Muscle layer of duodenum (tissue), 2 donors: ENCODE measurements around the gene CXCL1.
A peak's percentile ranks its signal among the peaks of the same experiment; 100 is the strongest.

Source experiments
- H3K27ac ChIP-seq: one replicate; pipeline ENCODE4 v1.7.0; 2013; ENCODE audit warnings: mild to moderate bottlenecking, low read length
- H3K27me3 ChIP-seq: one replicate; pipeline ENCODE4 v1.7.0; 2013; ENCODE audit warnings: low read depth, mild to moderate bottlenecking, control low read depth, low read length
- H3K36me3 ChIP-seq, 2 donors: one replicate each; pipeline ENCODE4 v1.7.0; 2013; ENCODE audit warnings: low read length in 2 of 2, control low read depth in 1 of 2, mild to moderate bottlenecking in 1 of 2; ENCODE audit not compliant: insufficient read depth in 2 of 2, control insufficient read depth in 1 of 2
- H3K4me1 ChIP-seq, 2 donors: one replicate each; pipeline ENCODE4 v1.7.0; 2013; ENCODE audit warnings: low read length in 2 of 2, mild to moderate bottlenecking in 2 of 2, control low read depth in 1 of 2, moderate library complexity in 1 of 2; ENCODE audit not compliant: insufficient read depth in 2 of 2, control insufficient read depth in 1 of 2
- H3K4me3 ChIP-seq, 2 donors: one replicate each; pipeline ENCODE4 v1.7.0; 2013; ENCODE audit warnings: low read length in 2 of 2, low read depth in 1 of 2, mild to moderate bottlenecking in 1 of 2
- H3K9me3 ChIP-seq, 2 donors: one replicate each; pipeline ENCODE4 v1.7.0; 2013; ENCODE audit warnings: low read length in 2 of 2, control low read depth in 1 of 2, mild to moderate bottlenecking in 1 of 2; ENCODE audit not compliant: control insufficient read depth in 1 of 2
- donor health status: healthy.

CXCL1 gene

GRCh38 chr4:73869130-73870055 lies at the start of gene CXCL1:
TSS of gene CXCL1 (plus strand) at chr4:73869393. CDS start at chr4:73869471, 78 bp downstream.
- Histone ChIP-seq H3K4me3 (peak within 1 kb of the TSS; percentile 57 to 62), H3K27ac (no peak within 1 kb of the TSS), H3K36me3 (no peaks in the 10 kb centered on the region), H3K9me3 (no peaks in the 10 kb centered on the region), H3K4me1 (no peaks in the 10 kb centered on the region), H3K27me3 (peaks cover 11% of the 10 kb centered on the region)

GRCh38 chr4:73821325-73821724 lies 47.9 kb upstream of the CXCL1 start:
- Histone ChIP-seq H3K4me3 (no peak overlapping the region), H3K9me3 (no peaks in the 10 kb centered on the region), H3K27me3 (no peaks in the 10 kb centered on the region), H3K36me3 (no peaks in the 10 kb centered on the region), H3K4me1 (no peaks in the 10 kb centered on the region), H3K27ac (no peak overlapping the region)

GRCh38 chr4:73822389-73822788 lies 46.8 kb upstream of the CXCL1 start:
- H3K36me3 ChIP-seq = no peaks in the 10 kb centered on the region
- H3K4me3 ChIP-seq = no peak overlapping the region
- H3K27ac ChIP-seq = no peak overlapping the region
- no peaks in the 10 kb centered on the region for H3K9me3 ChIP-seq
- H3K4me1 ChIP-seq = no peaks in the 10 kb centered on the region
- H3K27me3 ChIP-seq = no peaks in the 10 kb centered on the region

- H3K4me3 ChIP-seq = no peak overlapping the region
- H3K27ac ChIP-seq = no peak overlapping the region
- no peaks in the 10 kb centered on the region for H3K9me3 ChIP-seq
- no peaks in the 10 kb centered on the region for H3K27me3 ChIP-seq
- H3K36me3 ChIP-seq = no peaks in the 10 kb centered on the region
- no peaks in the 10 kb centered on the region for H3K4me1 ChIP-seq
Observed at GRCh38 chr4:73822812-73823504, 46.2 kb upstream of the CXCL1 start.

GRCh38 chr4:73823760-73824159 lies 45.4 kb upstream of the CXCL1 start:
- no peak overlapping the region for H3K27ac ChIP-seq
- no peaks in the 10 kb centered on the region for H3K4me1 ChIP-seq
- no peaks in the 10 kb centered on the region for H3K36me3 ChIP-seq
- H3K4me3 ChIP-seq = no peak overlapping the region
- H3K27me3 ChIP-seq = no peaks in the 10 kb centered on the region
- H3K9me3 ChIP-seq = no peaks in the 10 kb centered on the region

- H3K4me1 ChIP-seq = no peaks in the 10 kb centered on the region
- H3K36me3 ChIP-seq = no peaks in the 10 kb centered on the region
- no peaks in the 10 kb centered on the region for H3K27me3 ChIP-seq
- no peaks in the 10 kb centered on the region for H3K9me3 ChIP-seq
- no peak overlapping the region for H3K27ac ChIP-seq
- H3K4me3 ChIP-seq = no peak overlapping the region
Observed at GRCh38 chr4:73828956-73829355, 40.2 kb upstream of the CXCL1 start.

GRCh38 chr4:73831569-73831968 lies 37.6 kb upstream of the CXCL1 start:
- no peak overlapping the region for H3K27ac ChIP-seq
- H3K27me3 ChIP-seq = no peaks in the 10 kb centered on the region
- peaks cover 0 to 2% of the 10 kb centered on the region in 2 donors for H3K4me1 ChIP-seq
- H3K4me3 ChIP-seq = no peak overlapping the region
- no peaks in the 10 kb centered on the region for H3K9me3 ChIP-seq
- H3K36me3 ChIP-seq = no peaks in the 10 kb centered on the region

- no peaks in the 10 kb centered on the region for H3K36me3 ChIP-seq
- H3K27me3 ChIP-seq = no peaks in the 10 kb centered on the region
- H3K4me1 ChIP-seq = peaks cover 0 to 7% of the 10 kb centered on the region in 2 donors
- no peak overlapping the region for H3K4me3 ChIP-seq
- no peaks in the 10 kb centered on the region for H3K9me3 ChIP-seq
- no peak overlapping the region for H3K27ac ChIP-seq
Observed at GRCh38 chr4:73832651-73833237, 36.4 kb upstream of the CXCL1 start.

- Histone ChIP-seq H3K27me3 (no peaks in the 10 kb centered on the region), H3K4me3 (peak within 1 kb of the TSS; percentile 38 to 47), H3K9me3 (no peaks in the 10 kb centered on the region)
Observed at GRCh38 chr4:73836373-73837279, 32.6 kb upstream of the CXCL1 start, which contains the start of gene CXCL6. TSS of gene CXCL6 (plus strand) at chr4:73836678. CDS start at chr4:73836751, 73 bp downstream.

GRCh38 chr4:73839071-73839470 lies 30.1 kb upstream of the CXCL1 start:
- H3K27me3 ChIP-seq = no peaks in the 10 kb centered on the region
- no peaks in the 10 kb centered on the region for H3K9me3 ChIP-seq
- H3K36me3 ChIP-seq = no peaks in the 10 kb centered on the region
- H3K27ac ChIP-seq = no peak overlapping the region
- peaks cover 0 to 7% of the 10 kb centered on the region in 2 donors for H3K4me1 ChIP-seq
- no peak overlapping the region for H3K4me3 ChIP-seq

More at GRCh38 chr4:73836373-73837279, 32.6 kb upstream of the CXCL1 start, which contains the start of gene CXCL6:
- peaks cover 0 to 7% of the 10 kb centered on the region in 2 donors for H3K4me1 ChIP-seq
- no peak within 1 kb of the TSS for H3K27ac ChIP-seq
- H3K36me3 ChIP-seq = no peaks in the 10 kb centered on the region
